Cardiac fibroblast (primary cell): ENCODE measurements around the gene MLXIPL.
"Not testable (repeated sequence)": the region's sequence is repeated elsewhere in the genome, so short reads cannot be mapped to it uniquely, and the experiment has no call there.

Experiments
- DNase-seq, 2 donors: peaks; one replicate each; pipeline versions ENCODE4 v3.0.0 to v3.0.0-alpha.2; 2010; ENCODE audit warnings: low read depth in 2 of 2
- H3K4me3 ChIP-seq, 2 donors: replicated peaks in 1 of 2; 1 replicate in 1 of 2; 2 replicates in 1 of 2; pipeline ENCODE4 v1.5.1; 2011; ENCODE audit warnings: low read depth in 2 of 2, low read length in 2 of 2, mild to moderate bottlenecking in 2 of 2, moderate library complexity in 1 of 2
- TF ChIP-seq, protein P1 (sequence below): IDR thresholded peaks from one replicate; pipeline ENCODE4 v1.5.1; 2011; ENCODE audit warnings: low read depth, mild to moderate bottlenecking, low read length, inconsistent platforms

MLXIPL gene

DNA sequence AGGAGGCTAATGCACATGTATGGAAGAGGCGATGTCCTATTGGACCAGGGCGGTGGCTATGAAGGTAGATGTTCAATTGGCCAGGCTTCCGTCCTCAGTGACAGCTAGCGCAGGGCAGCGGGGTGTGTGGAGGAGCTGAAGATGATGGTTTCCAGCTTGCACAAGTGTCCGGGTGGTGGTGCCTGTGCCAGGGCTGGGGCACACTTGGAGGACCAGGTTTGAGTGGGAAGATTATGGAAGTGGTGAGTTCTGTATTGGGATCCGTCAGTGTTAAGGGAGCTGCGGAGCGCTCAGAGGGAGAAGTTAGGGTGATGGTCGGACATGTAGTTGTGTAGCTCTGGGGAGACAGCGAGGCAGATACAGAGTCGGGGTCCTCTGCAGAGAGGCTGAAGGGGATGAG is 37.4 kb downstream of the MLXIPL start:
- TF ChIP-seq, protein P1, sequence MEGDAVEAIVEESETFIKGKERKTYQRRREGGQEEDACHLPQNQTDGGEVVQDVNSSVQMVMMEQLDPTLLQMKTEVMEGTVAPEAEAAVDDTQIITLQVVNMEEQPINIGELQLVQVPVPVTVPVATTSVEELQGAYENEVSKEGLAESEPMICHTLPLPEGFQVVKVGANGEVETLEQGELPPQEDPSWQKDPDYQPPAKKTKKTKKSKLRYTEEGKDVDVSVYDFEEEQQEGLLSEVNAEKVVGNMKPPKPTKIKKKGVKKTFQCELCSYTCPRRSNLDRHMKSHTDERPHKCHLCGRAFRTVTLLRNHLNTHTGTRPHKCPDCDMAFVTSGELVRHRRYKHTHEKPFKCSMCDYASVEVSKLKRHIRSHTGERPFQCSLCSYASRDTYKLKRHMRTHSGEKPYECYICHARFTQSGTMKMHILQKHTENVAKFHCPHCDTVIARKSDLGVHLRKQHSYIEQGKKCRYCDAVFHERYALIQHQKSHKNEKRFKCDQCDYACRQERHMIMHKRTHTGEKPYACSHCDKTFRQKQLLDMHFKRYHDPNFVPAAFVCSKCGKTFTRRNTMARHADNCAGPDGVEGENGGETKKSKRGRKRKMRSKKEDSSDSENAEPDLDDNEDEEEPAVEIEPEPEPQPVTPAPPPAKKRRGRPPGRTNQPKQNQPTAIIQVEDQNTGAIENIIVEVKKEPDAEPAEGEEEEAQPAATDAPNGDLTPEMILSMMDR: no peak
- H3K4me3 ChIP-seq: no peak overlapping the region
- DNase-seq: no peak

DNA sequence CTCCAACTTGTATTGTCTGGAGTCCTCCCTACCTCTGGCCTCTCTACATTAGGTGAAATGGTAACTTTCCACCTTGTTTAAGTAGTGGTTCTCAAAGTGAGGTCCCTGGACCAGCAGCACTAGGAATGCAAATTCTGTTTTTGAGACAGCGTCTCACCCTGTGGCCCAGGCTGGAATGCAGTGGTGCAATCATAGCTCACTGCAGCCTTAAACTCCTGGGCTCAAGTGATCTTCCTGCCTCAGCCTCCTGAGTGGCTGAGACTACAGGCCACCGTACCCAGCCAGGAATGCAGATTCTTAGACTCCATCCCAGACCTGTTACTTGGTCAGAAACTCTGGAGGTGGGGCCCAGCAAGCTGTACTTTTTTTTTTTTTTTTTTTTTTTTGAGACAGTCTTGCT is 39.1 kb downstream of the MLXIPL start:
- TF ChIP-seq, protein P1: no peak
- no peak for DNase-seq
- no peak overlapping the region for H3K4me3 ChIP-seq

DNA sequence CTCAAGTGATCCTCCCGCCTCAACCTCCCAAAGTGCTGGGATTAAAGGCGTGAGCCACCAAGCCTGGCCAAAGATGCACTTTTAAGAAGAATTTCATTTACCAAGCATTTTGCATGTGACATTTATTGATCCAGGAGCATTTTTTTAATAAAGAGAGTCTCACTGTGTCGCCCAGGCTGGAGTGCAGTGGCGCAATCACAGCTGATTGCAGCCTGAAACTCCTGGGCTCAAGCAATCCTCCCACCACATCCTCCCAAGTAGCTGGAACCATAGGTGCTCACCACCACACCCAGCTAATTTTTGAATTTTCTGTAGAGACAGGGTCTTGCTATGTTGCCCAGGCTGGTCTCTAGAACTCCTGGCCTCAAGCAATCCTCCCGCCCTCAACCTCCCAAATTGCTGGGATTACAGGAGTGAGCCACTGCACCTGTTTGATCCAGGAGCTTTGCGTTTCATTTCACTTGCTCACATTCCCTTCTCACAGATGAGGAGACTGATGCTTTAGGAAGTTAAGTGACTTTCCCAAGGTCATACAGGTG is 41.6 kb downstream of the MLXIPL start:
- no peak overlapping the region for H3K4me3 ChIP-seq
- TF ChIP-seq, protein P1: no peak
- DNase-seq: no peak

DNA sequence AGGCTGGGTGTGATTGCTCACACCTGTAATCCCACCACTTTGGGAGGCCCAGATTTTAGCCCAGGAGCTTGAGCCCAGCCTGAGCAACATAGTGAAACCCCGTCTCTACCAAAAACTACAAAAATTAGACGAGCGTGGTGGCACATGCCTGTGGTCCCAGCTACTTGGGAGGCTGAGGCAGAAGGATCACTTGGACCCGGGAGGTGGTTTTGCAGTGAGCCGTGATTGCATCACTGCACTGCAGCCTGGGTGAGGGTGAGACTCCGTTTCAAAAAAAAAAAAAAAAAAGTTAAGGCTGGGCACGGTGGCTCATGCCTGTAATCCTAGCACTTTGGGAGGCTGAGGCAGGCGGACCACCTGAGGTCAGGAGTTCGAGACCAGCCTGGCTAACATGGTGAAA is 43.3 kb downstream of the MLXIPL start:
- not testable (repeated sequence) for H3K4me3 ChIP-seq, DNase-seq

DNA sequence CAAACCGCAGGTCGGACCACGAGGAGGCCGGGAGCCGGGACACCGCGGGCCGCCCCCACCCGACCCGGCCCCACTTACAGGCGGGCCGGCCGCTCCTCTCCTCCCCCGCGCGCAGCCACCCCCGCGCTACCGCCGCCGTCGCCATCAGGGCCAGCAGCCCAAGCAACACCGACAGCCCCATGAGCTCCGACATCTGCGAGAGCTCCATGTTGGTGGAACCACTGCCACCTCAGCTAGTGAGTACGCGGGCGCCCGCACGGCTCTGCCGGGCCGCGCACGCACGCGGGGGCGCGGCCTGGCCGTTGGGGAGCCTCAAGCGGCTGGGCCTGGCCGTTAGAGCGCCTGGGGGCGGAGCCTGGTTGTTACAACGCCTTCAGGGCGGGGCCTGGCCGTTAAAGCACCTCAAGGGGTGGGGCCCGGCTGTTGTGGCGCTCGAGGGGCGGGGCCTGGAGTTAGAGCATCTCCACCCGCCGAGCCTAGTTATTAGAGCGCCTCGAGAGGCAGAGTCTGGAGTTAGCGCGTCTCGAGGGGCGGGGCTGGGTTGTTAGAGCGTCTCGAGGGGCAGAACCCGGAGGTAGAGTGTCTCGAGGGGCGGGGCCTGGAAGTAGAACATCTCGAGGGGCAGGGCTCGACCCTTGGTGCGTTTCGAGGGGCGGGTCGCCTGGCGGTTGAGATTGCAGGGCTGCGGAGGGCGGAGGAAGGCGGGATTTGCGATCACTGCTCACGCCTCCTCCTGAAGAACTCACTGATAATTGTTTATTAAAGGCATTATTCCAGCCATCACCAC is 45.8 kb downstream of the MLXIPL start, which contains the start of gene TBL2:
TSS of gene TBL2 (minus strand) at position 238 of the 787 bp plus-strand sequence. CDS start at position 208, 30 bp downstream.
- TF ChIP-seq, protein P1: peak; percentile 12
- DNase-seq: peak; percentile 99
- H3K4me3 ChIP-seq: peak within 1 kb of the TSS; percentile 82 to 87

DNA sequence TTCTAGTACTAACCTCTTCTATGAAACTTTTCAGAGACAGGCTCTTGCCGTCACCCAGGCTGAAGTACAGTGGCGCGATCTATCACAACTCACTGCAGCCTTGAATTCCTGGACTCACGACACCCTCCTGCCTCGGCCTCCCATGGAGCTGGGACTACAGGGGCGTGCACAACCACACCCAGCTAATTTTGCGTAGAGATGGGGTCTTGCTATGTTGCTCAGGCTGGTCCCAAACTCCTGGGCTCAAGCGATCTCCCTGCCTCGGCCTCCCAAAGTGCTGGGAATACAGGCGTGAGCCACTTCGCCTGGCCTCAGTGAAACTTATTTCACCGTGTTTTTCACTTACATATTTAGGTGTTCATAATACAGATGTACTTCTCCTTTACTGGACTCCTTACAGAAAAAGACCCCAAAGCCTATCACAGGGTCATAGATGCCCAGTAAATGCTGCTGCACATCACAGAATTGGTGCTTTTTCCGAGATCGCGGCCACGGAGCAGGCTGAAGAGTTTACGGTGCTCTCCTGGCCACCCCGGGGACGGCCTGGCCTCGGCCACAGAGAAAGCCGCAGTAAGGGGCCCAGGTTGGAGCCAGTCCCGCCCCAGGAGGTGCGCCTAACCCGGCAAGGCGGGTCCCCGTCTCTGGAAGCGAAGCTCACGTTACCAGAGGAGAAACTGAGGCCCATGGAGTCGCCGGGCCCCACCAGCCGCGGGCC is 46.5 kb downstream of the MLXIPL start:
- peak; percentile 22 to 37 for DNase-seq
- peak overlapping the region; percentile 82 to 87 for H3K4me3 ChIP-seq
- TF ChIP-seq, protein P1: no peak

DNA sequence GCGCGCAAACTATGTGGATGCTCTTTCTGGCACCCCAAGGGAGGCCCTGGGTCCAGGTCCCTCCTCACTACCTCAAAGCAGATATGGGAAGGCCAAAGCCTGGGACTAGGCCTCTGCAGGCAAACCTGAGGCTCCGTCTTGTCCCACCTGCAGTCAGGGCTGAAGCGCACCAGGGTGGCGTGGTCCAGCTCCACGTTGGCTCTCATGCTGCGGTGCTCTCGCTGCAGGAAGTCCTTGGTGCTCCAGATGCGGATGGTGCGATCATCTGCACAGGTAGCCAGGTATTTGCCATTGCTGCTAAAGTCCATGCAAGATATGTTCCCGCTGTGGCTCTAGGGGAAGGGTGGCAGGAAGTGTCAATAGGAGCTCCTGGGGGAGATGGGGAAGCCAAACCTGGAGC is 50.5 kb downstream of the MLXIPL start:
- TF ChIP-seq, protein P1: no peak
- H3K4me3 ChIP-seq: no peak overlapping the region
- no peak for DNase-seq
